OCI-LY3 (cell line): ENCODE data around the gene EIF6.
"Not testable (repeated sequence)": the region's sequence is repeated elsewhere in the genome, so short reads cannot be mapped to it uniquely, and the experiment has no call there.

ENCODE experiments used
- H2AFZ ChIP-seq: fragments of 200-600, 300-600 bp; shearing (Covaris generic); 2 replicates; pipeline ENCODE4 v1.6.0; 2014; ENCODE audit warnings: antibody characterized with exemption, low read depth, low read length
- H3K27ac ChIP-seq: fragments of 200-600, 300-600 bp; sonication (generic); 2 replicates; pipeline ENCODE4 v1.5.1; 2014; ENCODE audit warnings: mild to moderate bottlenecking, low read length, moderate library complexity, mixed read lengths
- H3K27me3 ChIP-seq: fragments of 200-600, 300-600 bp; sonication (generic); 2 replicates; pipeline ENCODE4 v1.6.1; 2014; ENCODE audit warnings: low read depth, low read length, mixed read lengths
- H3K36me3 ChIP-seq: fragments of 200-600, 300-600 bp; sonication (generic); replicated peaks from 2 replicates; pipeline ENCODE3; 2014; ENCODE audit warnings: low read depth, low read length, mixed read lengths
- H3K4me1 ChIP-seq: fragments of 300-600, 200-600 bp; sonication (generic); 2 replicates; pipeline ENCODE4 v1.6.1; 2014; ENCODE audit warnings: low read length, mixed read lengths
- H3K4me2 ChIP-seq: fragments of 200-600, 300-600 bp; sonication (generic); 2 replicates; pipeline ENCODE4 v1.6.1; 2014; ENCODE audit warnings: low read length, mixed read lengths
- H3K4me3 ChIP-seq: fragments of 300-600, 200-600 bp; sonication (generic); 2 replicates; pipeline ENCODE4 v1.5.1; 2014; ENCODE audit warnings: antibody characterized with exemption, mild to moderate bottlenecking, low read length, moderate library complexity
- H3K79me2 ChIP-seq: fragments of 300-600, 200-600 bp; shearing (Covaris generic); 2 replicates; pipeline ENCODE4 v1.6.1; 2014; ENCODE audit warnings: mild to moderate bottlenecking, low read length, mixed read lengths
- H3K9ac ChIP-seq: fragments of 300-600, 200-600 bp; shearing (Covaris generic); 2 replicates; pipeline ENCODE4 v1.6.0; 2014; ENCODE audit warnings: mild to moderate bottlenecking, low read length, moderate library complexity
- H3K9me3 ChIP-seq: fragments of 200-600, 300-600 bp; shearing (Covaris generic); 2 replicates; pipeline ENCODE4 v1.6.1; 2014; ENCODE audit warnings: low read length, mixed read lengths; ENCODE audit not compliant: insufficient read depth
- H4K20me1 ChIP-seq: fragments of 200-600, 300-600 bp; sonication (generic); 2 replicates; pipeline ENCODE4 v1.6.1; 2016; ENCODE audit warnings: low read length, mixed read lengths; ENCODE audit not compliant: insufficient read depth
- CTCF ChIP-seq: fragments of 200-600, 300-600 bp; sonication (generic); IDR thresholded peaks from 2 replicates; pipeline ENCODE4 v1.5.1; 2014; ENCODE audit warnings: antibody characterized with exemption, low read length, low read depth
- EZH2phosphoT487 ChIP-seq: fragments of 200-600 bp; shearing (Covaris generic); IDR thresholded peaks from 2 replicates; pipeline ENCODE4 v1.6.1; 2018; ENCODE audit warnings: antibody characterized with exemption, mixed run types, low read depth

Gene EIF6

DNA sequence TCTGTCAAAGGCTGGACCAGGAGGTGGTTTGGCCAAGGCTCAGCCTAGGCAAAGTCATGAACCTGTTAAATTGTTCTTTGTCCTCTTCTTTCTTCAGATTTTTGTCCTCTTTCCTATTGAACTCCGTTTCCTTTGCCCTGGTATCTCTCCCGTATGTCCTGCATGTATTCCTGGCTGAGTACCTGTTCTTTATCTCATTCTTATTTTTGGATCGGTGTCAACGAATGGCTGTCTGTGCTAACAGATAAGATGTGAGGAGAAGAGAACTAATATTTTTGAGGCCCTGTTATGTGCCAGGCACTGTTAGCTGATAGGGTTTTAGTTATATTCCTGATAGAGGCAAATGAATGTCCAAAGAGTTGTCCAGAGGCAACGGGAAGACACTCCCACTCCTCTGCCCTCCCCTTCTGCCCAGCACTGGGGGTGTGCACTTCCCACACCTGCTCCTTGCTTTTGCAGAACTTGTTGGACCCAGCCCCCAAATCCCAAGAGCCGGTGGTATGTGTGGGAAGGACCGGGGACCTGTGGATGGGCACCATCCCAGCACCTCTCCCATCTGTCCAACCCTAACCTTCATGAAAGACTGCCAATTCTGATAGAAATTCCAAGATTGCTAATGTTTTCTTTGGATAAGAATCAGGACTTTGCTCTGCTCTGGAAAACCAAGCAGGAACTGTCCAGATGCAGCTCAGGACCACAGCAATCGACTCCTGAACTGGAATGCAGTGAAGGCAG is 27.2 kb downstream of the EIF6 start:
- Histone ChIP-seq H2AFZ (no peak overlapping the region), H3K79me2 (no peaks in the 10 kb centered on the region), H3K9ac (no peak overlapping the region), H3K27me3 (peaks cover 12% of the 10 kb centered on the region), H3K36me3 (no peaks in the 10 kb centered on the region), H3K4me3 (no peak overlapping the region), H3K4me1 (no peaks in the 10 kb centered on the region), H4K20me1 (no peaks in the 10 kb centered on the region), H3K27ac (no peak overlapping the region), H3K4me2 (no peak overlapping the region), H3K9me3 (no peaks in the 10 kb centered on the region)
- no peak for TF ChIP-seq EZH2phosphoT487
- no peak for TF ChIP-seq CTCF

- TF ChIP-seq CTCF (no peak), EZH2phosphoT487 (no peak)
- H3K27ac ChIP-seq, result no peak overlapping the region
Measured at GRCh38 chr20:35254448-35254999, 30.0 kb downstream of the EIF6 start.

DNA sequence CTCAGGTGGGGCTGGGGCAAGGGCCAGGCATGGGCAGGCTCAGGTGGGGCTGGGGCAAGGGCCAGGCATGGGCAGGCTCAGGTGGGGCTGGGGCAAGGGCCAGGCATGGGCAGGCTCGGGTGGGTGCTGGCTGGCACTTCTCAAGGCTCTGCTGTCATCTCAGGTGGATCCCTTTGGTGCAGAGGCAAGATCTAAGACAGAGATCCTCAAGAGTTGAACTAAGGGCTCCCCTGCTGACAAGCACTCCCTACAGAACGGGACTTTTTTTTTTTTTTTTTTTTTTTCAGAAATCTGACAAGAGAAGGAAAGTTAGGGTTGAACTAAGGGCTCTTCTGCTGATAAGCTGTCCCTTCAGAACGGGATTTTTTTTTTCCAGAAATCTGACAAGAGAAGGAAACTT is 31.6 kb downstream of the EIF6 start:
- H4K20me1 ChIP-seq, result no peaks in the 10 kb centered on the region
- H3K4me1 ChIP-seq, result 0 out of 2 replicates have a peak, but pooled peaks cover 3% of the 10 kb centered on the region
- no peaks in the 10 kb centered on the region for H3K79me2 ChIP-seq
- H3K27me3 ChIP-seq, result peaks cover 4% of the 10 kb centered on the region; the same call in 1 of the 2 replicates
- no peaks in the 10 kb centered on the region for H3K9me3 ChIP-seq
- H3K9ac ChIP-seq, result no peak overlapping the region
- no peak overlapping the region for H3K4me3 ChIP-seq
- no peaks in the 10 kb centered on the region for H3K36me3 ChIP-seq
- no peak overlapping the region for H3K27ac ChIP-seq
- H3K4me2 ChIP-seq, result no peak overlapping the region
- no peak overlapping the region for H2AFZ ChIP-seq
- TF ChIP-seq EZH2phosphoT487 (no peak), CTCF (no peak)

More at GRCh38 chr20:35254448-35254999, 30.0 kb downstream of the EIF6 start:
- Histone ChIP-seq H4K20me1 (no peaks in the 10 kb centered on the region), H2AFZ (no peak overlapping the region), H3K36me3 (no peaks in the 10 kb centered on the region), H3K79me2 (no peaks in the 10 kb centered on the region), H3K27me3 (peaks cover 8% of the 10 kb centered on the region; the same call in 1 of the 2 replicates), H3K4me1 (0 out of 2 replicates have a peak, but pooled peaks cover 3% of the 10 kb centered on the region), H3K9me3 (no peaks in the 10 kb centered on the region), H3K4me3 (no peak overlapping the region), H3K4me2 (no peak overlapping the region), H3K9ac (no peak overlapping the region)

- not testable (repeated sequence) for H3K9ac ChIP-seq, H2AFZ ChIP-seq, H3K27me3 ChIP-seq, H3K36me3 ChIP-seq, H3K4me1 ChIP-seq, H4K20me1 ChIP-seq, H3K27ac ChIP-seq, H3K4me2 ChIP-seq, H3K9me3 ChIP-seq, H3K79me2 ChIP-seq, H3K4me3 ChIP-seq
Measured at GRCh38 chr20:35252598-35252997, 32.0 kb downstream of the EIF6 start.
